Epidermal melanocyte (primary cell): ENCODE data around the gene CCDC107.

Experiments
- DNase-seq: peaks from one replicate; pipeline ENCODE4 v3.0.0; 2011; ENCODE audit warnings: low spot score; ENCODE audit not compliant: insufficient read length

The CCDC107 gene

DNA sequence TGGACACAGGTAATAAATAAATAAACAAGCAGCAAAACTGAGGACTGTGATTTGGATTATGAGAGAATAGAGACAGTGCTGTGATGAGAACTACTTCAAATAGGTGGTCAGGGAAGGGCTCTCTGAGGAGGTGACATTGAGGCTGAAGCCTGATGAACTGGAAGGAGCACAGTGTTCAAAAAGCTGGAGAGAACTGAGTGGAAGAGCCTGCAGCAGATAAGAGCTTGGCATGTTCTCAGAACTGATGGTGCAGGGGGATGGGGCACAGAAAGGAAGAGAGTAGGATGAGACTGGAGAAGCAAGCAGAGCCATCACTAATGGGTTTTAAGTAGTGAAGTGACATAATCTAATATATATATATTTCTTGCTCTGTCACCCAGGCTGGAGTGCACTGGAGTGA is 42.9 kb downstream of the CCDC107 start:
- DNase-seq: no peak

DNA sequence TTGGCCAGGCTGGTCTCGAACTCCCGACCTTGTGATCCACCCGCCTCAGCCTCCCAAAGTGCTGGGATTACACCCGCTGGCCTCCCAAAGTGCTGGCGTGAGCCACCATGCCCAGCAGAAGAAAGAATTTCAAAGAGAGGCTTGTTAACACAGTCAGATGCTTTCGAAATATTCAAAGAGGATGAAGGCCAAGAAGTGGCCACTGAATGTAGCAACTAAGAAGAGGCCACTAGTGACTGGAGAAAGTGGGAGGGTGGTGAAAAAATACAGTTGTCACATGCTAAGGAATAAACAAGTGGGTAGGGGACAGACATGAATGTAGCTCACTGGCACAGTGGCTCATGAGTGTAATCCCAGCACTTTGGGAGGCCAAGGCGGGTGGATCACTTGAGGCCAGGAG is 44.6 kb downstream of the CCDC107 start:
- no peak for DNase-seq

DNA sequence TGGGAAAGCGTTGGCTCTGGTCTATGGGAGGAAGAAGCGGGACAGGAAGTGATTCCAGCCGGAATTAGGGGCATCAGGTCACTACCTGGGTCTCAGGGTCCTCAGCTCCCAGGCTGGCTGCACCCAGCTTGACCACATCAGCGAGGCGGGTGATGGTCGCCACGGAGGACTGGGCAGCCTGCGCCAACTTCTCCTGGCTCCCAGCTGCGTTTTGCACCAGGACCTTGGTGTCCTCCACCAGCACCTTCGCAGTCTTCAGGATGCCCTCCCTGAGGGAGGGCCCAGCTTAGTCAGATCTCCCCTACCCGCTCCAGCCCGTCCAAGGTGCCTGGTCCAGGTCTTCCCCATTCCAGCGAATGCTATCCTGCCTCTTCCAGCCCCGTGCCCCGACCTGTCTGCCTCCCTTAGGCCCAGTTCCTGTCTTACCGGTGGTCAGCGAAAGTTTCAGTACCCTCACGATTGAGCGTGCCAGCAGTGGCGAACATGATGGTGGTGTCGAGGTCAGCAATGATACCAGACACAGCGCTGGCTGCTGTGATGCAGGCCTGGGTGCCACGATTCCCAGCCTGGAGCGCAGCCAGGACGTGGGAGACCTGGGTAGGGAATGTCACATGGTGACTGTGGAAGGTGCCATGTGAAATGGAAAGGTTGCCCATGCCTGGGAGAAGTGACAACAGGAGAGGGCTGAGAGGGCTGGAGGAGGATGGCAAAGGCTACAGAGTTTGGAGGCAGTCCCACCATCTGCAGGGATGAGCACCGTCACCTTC is 46.0 kb downstream of the CCDC107 start:
- no peak for DNase-seq

DNA sequence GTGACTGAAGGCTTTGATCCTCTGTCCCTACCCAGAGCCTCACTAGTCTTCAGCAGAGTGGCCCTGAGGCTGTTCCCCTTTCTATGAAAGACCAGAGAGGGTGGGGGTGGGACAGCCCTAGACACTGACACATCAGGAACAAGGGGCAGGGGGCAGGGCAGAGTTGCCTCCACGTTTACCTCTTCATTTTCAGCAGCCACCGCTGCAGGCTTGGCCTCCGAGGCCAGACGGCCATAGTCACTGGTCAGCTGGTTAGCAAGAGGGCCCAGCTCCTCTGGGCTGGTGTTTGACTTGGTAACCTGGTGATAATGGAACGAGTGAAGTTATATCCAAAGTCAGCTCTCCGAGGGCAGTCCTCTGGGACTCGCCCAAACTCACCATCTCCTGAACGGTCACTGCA is 47.3 kb downstream of the CCDC107 start:
- no peak for DNase-seq

DNA sequence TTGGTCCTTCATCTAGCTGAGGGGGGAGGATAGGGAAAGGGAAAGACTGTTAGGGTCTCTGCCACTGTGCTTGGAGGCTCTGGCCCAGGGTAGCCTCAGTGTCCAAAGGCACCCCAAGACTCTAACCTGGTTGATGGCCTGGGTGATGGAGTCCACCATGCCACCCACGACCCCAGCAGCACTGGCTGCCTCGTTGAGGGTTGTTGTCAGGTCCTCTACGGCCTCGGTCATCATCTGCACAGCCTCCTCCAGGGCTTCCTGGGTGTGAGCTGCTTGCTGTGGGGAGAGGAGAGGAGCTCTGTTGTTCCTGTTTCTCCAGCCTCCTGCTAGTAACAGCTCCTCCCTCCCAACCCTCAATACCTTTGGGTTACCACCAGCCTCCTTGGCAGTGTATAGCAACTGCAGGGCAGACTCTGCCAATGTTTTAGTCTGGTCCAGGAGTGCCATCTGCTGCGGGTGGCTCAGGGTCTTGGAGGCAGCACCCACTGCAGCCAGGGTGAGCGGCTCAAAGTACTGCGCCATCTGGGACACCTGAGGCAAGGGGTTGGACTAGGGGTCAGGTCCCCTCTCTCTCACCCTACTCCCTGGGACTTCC is 47.8 kb downstream of the CCDC107 start:
- DNase-seq: no peak

DNA sequence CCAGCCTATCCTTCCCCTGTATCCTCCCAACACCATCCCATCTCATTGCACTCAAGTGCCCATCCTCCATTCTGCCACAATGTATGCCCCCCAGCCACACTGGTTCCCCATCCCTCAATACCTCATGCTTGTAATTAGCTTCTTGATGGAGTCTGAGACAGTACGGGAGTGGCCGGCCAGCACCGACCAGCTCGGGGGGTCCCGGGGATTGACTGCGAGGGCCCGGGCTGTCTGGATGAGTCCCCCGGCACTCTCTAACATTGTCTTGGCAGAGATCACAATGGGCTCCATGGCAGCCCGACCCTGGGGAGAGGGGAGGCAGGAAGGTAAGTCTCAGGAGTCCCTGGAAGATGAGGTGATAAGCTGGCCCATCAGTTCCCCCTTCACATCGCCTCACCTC is 48.9 kb downstream of the CCDC107 start:
- no peak for DNase-seq

DNA sequence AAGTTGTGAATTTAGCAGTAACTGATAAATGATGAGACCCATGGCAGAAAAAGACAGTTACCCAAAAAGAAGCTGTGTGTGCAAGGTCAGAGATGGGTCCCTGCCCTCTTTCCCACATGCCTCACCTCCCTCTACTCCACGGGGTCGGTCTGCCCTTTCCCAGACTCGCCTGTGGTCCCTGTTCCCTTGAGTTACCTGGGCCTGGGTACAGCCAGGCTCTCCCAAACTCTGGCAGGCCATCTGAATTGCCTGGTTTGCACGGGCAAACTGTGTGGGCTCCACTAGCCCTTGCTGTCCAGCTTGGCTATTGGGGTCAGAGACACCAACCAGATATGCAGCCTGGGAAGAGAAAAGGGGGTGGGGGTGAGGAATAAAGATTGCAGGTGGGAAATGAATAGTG is 50.1 kb downstream of the CCDC107 start:
- DNase-seq: no peak

DNA sequence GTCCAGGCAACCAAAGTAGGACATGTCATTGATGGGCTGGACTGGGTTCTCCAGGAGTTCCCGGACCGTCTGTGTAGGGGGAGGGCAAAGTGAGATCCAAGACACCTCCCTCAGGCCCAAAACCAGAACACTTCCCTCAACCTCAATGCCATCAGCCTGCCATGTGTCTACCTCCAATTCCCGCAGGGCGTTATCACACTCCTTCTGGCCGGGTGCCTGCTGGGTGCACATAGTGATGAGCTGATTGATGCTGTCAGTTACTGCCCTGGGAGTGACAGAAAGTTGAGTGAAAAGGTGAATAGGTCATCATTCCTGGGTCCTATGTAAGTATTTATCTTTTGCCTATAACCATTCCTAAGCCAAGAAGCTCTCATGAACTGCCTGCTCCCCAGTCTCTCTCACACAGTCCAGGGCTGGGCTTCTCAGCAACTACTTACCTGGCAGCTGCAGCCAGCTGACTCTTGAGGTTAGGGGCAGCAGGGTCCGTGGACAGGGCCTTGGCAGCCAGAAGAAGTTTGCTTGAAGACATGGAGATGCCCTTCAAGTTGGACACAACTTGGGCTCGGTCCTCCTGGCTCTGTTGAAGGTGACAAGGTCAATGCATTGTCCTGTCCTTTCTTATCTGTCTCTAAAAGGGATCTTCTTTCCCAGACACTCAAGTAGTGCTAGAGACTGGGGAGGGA is 52.9 kb downstream of the CCDC107 start:
- no peak for DNase-seq
